Inflammatory macrophage (primary cell): ENCODE data around the gene DRAM1.
"Not testable (repeated sequence)": the region's sequence is repeated elsewhere in the genome, so short reads cannot be mapped to it uniquely, and the experiment has no call there.

ENCODE experiments used
- DNase-seq, 2 donors: peaks; one replicate each; pipeline ENCODE4 v3.0.0-alpha.2; 2020 to 2022

Gene DRAM1

DNA sequence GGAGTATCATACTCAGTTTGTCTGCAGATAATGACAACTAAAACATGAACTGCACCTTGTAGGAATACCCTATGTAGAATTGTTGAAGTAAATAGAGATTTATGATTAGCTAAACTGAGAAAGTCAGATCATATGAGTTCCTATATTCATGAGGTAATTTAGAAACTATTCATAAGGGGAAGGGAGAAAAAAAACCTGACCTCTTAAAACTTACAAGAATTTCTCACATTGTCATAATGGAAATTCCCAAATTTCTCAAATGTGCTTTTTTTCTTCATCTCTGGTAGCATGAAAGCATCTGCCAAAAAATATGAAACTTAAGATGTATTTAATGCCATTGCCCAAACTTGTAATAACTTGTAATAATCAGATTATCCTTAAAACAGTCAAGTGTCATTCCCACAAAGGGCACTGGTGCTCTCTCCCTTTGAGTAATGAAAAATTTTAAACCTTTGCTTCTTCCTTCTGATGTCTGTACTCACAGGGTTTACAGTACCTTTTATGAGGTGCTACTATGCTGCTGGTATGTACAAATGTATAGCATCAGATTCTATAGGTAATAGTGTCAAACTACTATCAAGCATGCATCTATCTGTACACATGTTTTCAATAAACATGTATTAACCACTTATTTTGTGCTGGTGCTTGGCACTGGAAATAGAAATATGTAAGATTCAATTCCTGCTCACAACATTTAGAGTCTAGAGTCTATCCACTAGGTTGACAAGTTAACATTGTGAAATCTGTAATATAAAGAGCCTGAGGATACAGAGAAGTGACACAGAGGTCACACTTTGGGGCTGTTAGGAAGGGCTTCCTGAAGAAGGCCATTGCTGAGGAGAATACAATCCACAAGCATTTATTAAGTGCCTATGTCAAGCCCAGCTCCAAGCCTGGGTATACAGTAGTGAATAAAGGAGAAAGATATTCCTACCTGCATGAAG, 17.4 kb upstream of the DRAM1 start:
- DNase-seq: peak; percentile 54 to 79

DNA sequence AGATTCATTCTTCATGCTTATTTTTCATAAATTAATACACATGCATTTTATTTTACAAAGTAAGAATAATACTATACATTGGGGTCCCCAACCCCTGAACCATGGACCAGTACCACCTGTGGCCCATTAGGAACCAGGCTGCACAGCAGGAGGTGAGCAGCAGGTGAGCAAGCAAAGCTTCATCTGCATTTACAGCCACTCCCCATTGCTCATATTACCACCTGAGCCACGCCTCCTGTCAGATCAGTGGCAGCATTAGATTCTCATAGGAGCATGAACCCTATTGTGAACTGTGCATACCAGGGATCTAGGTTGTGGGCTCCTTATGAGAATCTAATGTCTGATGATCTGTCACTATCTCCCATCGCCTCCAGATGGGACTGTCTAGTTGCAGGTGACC, 15.7 kb upstream of the DRAM1 start:
- DNase-seq: not testable (repeated sequence)

DNA sequence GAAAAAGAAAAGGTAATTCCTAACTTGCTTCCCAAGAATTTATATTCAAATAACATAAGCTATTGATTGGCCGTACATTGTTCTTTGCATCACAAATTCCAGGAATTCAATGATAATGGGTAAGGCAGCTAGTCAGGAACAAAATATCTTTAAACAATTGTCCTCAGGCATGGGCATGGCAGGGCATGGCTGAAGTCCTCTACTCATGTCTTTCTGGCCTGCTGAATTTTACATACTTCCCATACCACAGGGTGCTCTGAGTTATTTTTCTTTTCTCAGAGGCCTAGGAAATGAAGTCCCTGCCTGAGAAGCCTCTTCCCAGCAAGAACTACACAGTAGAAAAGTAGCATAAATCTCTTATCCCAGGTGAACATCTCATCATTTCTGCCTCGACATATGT, 15.1 kb upstream of the DRAM1 start:
- DNase-seq: no peak

DNA sequence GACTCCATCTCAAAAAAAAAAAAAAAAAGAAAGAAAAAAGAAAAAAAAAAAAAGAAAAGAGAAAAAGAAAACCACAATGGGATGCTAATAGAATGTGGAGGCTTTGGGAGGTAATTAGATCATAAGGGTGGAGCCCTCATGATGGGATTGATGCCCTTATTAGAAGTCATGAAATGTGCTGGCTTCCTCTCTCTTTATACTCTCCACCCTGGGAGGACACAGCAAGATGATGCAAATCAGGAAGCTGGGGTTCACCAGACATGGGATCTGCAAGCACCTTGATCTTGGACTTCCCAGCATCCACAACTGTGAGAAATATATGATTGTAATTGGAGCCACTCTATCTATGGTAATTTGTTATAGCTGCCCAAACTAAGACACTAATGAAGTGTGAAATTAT, 13.4 kb upstream of the DRAM1 start:
- DNase-seq: peak; percentile 55 to 60

DNA sequence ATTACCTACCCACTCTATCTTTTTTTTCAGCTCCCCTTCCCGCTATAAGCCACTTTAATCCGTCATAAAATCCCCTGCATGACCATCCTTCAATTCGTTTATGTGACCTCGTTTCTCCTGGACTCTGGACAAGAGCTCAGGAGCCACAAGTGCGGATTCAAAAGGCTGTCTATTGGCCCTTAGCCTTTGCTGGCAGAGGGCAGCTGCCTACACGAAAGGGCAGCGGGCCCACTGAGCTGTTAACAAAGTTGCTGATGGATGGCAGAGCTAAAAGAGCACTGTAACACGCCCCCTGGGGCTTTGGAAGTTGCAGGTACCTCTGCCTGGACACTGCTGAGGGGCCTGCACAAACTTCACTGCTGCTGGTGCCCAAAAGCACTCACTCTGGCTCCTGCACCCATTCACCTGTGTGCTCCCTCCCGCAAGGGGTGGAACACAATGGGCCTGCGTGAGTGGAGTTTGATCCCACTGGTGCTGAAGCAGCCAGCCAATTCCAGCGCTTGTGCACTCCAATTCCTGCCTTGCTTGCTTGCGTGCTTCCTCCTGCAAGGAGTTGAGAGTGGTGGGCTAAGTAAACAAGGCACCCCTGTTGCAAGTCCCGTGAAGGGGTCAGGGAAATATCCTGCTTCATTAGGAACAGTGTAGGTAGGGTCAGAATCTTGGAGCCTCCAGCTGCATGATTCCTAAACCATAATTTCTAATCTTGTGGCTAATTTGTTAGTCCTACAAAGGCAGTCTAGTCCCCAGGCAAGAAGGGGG, 10.6 kb upstream of the DRAM1 start:
- DNase-seq: no peak

DNA sequence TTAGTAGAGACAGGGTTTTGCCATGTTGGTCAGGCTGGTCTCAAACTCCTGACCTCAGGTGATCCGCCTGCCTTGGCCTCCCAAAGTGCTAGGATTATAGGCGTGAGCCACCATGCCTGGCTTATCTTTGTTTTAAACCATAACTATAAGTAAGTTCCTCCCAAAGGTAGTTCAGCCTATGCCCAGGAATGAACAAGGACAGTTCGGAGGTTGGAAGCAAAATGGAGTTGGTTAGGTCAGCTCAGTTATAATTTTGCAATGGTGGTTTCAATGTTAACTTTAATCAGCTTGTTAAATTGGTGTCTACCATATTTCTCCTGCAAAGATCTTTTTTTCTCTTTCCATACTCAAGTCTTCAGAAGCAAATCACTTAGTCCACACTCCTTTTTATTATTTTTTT, 9.8 kb upstream of the DRAM1 start:
- not testable (repeated sequence) for DNase-seq

DNA sequence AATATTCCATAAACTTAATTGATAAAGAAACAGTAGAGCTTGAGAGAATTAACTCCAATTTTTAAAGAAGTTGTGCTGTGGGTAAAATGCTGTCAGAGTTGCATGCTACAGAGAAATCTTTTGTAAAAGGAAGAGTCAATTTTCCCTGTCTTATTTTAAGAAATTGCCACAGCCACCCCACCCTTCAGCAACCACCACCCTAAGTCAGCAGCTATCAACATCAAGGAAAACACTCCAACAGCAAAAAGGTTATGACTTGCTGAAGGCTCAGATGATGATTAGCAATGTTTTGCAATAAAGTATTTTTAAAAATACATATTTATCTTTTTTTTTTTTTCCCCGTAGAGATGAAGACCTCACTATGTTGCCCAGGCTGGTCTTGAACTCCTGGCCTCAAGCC, 6.5 kb upstream of the DRAM1 start:
- peak; percentile 31 to 44 for DNase-seq

DNA sequence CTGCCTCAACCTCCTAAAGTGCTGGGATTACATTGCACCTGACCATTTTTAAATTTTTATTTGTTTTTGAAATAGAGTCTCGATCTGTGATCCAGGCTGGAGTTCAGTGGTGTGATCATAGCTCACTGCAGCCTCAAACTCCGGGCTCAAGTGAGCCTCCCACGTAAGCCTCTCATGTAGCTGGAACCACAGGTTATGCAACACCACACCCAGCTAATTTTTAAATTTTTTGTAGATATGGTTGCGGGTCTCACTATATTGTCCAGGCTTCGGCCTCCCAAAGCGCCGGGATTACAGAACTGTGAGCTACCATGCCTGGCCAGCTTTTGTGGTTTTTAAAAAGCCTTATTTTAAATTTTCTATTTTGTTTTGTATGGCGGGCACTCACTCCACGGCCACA, 2.2 kb upstream of the DRAM1 start:
- peak; percentile 48 to 76 for DNase-seq

DNA sequence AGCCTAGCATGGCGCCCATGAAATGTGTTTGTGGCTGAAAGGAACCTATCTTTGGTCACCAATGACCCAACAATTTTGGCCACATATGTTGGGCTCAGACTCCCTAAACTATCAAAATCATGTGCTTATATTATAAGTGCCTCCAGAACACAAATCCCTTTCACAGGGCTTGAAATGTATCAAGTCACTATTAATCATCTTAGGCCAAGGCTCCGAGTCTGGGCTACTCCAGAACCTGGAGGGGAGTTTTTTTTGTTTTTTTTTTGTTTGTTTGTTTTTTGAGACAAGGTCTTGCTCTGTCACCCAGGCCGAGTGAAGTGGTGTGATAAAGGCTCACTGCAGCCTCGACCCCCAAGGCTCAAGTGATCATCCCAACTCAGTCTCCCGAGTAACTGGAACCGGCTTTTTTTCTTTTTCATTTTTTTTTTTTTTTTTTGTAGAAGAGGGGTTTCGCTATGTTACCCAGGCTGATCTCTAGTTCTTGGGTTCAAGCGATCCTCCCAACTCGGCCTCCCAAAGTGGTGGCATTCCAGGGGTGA, 989 bp upstream of the DRAM1 start:
- DNase-seq: no peak

DNA sequence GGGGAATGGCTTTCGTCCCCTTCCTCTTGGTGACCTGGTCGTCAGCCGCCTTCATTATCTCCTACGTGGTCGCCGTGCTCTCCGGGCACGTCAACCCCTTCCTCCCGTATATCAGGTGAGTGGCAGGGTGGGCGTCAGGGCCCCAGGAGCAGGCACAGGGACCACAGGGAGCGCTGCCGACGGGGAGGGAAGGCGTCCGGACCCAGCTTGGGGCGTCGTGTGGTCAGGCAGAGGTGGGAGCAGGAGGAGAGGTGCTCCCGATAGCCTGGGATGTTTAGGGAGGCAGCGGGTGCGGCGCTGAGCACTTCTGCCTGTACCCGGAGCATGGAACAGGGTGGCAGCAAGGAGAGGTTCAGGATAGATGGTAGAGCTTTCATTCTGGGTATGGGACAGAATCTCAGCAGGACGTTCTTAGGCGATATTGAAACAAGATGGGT, 444 bp downstream of the DRAM1 start:
- DNase-seq: no peak

DNA sequence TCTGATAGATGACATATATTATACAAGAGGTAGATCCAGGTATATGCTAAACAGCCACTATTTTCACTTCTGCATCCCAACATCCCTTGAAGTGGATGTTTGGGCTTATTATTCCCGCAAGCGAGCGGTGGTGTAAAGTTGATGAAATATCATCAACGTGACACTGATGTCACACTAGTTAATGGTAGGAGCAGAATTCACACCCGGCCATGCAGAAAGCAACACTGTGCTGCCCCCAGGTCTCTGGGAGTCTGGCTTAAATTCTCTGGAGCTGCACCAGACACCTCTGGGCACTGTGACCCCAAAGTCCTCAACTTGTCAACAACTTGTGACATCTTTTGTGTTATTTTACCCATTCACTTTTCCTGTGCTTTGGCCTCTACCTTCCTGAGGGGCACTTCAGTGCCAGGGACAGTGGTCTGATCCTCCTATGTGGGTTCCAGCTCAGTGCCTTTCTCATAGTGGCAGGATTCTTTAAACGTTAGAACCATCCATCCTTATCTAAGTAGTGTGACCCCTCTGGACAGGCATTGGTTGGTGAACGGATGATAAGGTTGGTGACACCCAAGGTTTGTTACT, 952 bp downstream of the DRAM1 start:
- DNase-seq: peak; percentile 74 to 76

DNA sequence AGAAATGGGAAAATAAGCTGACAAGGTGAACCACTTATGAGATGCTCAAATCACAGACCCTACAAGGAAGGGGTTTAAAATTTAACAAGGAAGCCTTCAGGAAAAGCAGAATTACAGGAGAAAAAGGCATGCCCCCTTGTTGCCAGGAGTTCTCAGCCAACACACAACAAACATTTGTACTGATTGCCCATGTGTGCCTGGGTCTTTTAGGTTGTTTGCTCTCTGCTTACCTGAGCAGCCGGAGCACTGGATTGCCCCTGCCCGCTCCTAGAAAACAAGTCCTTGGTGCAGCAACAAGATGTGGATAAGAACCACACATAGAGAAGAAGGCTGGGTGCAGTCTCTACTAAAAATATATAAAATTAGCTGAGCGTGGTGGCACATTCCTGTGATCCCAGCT, 3.4 kb downstream of the DRAM1 start:
- no peak for DNase-seq

DNA sequence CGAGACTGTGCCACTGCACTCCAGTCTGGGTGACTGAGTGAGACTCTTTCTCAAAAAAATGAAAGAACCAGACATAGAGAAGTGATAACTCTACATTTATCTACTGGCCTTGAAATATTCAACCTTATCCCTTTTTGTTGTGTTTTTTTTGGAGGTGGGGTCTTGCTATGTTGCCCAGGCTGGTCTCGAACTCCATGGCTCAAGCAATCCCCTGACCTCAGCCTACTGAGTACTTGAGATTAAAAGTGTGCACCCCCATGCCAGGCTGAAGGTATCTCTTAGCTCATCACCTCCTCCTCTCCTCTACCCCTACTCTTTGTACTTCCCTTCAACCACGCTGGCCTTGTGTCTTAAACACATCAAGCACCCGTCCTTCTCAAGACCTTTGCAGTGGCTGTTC, 3.8 kb downstream of the DRAM1 start:
- DNase-seq: no peak

DNA sequence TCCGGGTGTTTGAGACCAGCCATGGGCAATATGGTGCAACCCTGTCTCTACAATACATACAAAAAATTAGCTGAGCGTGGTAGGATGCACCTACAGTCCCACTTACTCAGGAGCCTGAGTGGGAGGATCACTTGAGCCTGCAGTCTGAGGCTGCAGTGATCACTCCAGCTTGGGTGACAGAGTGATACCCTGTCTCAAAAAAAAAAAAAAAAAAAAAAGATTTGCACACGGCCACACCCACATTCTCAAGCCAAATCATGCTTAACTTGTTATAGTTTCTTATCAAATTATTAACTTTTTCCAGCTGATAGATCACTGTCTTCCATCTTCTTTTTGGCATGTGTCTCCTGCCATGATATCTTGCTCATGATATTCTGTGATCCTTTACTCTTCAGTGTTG, 6.8 kb downstream of the DRAM1 start:
- DNase-seq: no peak

DNA sequence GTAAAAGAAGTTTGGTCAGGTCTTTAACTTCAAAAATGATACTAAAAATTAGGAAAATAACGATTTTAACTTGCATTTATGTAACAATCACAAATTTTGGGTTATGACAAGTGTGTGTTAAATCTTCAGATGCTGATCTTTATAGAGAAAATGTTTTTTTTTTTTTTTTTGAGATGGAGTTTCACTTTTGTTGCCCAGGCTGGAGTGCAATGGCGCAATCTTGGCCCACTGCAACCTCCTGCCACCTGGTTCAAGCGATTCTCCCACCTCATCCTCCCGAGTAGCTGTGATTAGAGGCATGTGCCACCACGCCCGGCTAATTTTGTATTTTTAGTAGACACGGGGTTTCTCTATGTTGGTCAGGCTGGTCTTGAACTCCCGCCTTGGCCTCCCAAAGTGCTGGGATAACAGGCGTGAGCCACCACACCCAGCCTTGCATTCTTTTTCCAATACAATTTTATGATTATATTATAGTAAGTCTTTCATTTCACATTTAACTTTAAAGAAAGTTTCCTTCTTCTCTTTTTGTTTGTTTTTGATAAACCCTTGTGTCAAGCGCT, 7.5 kb downstream of the DRAM1 start:
- DNase-seq: not testable (repeated sequence)

DNA sequence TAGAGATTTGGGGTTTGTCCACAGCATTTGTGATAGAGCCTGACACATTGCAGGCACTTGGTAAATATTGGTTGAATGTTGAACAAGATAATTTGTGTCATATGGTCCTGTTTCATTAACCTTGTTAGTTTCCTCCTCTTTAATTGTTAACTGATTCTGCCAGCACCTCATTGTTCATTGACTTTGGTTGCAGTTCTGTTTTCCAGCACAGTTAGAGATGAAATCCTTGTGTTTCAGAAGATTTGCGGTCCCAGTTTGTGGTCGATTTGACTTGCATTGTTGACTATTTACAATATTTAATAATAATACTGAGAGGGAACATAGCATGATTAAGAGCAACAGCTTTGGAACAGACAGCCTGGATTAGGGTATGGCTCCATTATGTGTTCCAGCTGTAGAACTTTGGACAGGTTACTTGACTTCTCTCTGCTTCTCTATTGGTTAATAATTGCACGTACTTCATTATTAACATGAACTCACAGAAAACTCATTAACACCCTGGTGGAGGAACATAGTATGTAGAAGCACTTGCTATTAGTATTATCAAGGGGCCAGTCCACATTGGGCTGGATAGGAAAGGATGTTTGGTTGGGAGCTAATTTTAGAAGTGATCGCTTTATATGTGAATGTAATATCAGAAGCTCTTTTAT, 8.7 kb downstream of the DRAM1 start:
- DNase-seq: no peak

DNA sequence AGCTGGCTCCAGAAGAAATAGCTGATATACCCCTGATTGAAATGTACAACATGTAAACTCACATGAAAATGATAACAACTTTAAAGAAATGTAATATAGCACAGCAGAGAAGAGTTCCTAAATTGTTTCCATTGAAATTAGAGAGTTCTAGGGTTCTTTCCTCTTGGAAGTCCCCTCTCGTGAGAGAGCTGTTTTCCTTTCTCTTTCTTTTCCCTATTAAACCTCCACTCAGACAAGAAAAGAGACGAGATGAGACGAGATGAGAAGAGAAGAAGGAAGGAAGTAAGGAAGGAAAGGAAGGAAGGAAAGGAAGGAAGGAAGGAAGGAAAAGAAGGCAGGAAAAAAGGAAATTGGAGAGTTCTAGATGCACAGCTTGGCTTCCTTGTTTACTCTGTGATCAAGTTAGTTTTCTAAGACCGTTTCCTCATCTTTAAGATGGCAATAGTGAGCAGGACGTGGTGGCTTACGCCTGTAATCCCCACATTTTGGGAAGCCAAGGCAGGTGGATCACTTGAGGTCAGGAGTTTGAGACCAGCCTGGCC, 11.9 kb downstream of the DRAM1 start:
- no peak for DNase-seq

DNA sequence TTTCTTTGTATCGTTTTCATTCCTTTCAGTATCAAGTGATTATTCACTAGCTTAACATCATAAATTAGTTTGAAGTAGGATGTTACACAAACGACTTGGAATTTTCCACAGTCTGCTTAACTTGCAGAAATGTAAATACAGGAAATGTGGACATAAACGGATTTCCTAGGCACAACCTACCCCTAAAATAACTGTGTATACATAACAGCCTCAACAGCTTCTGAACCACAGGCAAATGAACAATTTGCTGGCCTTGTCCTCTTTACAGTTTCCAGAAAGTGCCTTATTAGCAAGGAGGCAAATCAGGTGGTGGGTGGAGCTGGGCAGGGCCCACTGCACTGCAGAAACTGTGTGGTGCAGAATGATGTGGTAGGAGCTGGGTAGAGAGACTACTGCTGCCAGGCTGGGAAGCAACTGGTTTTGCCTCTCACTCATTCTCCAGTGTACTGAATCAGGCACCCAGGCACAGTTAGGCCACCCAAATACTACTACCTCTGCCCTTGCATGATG, 14.1 kb downstream of the DRAM1 start:
- peak; percentile 54 to 76 for DNase-seq

DNA sequence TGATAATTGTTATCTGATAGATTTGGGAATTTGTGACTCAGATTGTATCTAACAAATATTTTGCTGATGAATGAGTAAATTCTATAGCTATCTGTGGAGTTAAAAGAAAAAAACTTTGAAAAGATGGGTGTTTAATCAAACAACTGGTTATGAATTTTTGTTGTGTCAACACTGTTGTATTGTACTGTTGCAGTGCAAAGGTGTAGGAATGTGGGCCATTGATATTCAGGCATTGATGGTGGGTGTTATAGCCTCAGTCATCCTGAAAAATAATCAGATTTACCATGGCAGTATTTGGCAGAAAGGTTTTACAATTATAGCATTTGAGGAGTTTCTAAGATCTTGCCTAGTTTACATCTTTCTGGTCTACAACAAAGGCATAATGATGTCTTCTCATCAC, 15.4 kb downstream of the DRAM1 start:
- DNase-seq: no peak

DNA sequence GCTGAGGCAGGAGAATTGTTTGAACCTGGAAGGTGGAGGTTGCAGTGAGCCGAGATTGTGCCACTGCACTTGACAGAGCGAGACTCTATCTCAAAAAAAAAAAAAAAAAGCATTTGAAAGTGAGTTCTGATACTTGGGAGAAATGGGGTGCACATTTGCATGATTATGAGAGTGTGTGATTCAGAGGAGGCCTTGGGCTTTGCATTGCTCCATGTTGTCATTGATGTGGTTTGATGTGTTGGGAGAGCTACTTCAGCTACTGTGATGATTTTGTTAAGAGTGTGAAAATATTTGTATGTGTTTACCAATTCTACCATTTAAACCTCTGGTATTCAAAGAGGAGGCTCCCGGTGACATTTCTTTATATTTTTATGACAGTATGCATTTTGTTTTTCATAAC, 24.4 kb downstream of the DRAM1 start:
- no peak for DNase-seq

DNA sequence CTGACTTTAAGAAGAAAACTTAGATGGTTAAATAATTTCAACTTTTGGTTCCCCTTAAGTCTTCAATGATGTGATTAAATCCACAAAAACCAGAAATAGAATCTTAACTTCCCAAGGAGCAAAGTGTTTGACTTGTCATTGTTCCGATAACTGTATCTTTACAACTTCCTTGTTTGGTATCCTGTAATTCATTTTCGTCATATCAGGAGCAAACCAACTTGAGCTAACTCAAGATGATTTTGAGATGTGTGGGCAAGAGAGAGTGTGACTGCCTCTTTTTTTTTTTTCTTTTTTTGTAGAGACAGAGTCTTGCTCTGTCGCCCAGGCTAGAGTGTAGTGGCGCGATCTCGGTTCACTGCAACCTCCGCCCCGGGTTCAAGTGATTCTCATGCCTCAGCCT, 25.3 kb downstream of the DRAM1 start:
- peak; percentile 67 to 81 for DNase-seq

DNA sequence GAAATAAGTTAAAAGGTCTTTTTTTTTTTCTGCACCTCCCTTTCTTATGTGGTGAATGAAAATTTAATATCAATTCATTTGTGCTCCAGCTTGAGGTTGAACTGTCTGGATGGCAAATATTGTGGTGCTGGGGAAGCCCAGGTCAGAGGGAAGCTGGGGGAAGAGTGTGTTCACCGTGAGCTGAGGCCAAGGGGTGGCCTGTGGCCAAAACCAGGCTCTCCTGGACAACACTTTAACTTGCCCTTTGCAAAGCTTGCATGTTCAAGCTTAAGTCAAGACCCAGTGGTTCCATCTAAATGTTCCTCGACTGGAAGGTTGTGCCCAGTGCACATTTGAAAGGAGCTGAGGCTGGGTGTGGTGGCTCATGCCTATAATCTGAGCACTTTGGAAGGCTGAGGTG, 28.8 kb downstream of the DRAM1 start:
- no peak for DNase-seq
